DMS153 (cell line): ENCODE results near the gene GPR50.

Experiments
- DNase-seq: peaks from one replicate; lab custom pipeline; 2025; lab: John Stamatoyannopoulos, UW

The GPR50 gene

DNA sequence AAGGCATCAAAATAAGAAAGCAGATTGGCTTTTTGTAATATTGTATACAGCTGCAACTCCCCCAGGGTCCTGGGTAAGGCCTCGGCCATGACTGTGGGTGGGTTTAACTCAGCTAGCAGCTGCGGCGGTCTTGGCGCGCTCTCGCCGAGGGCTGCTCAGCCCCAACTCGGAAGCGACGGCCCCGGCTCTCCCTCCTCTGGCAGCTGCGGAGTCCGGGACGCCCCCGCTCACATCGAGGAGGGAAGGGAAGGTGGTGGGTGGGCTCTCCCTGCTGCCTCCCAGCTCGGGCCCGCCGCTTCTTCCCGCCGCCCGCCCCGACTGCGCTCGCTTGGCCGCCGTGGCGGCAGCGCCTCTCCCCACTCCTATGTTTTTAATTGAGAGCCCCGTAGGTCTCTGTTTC lies 51.2 kb downstream of the GPR50 start:
- no peak for DNase-seq

DNA sequence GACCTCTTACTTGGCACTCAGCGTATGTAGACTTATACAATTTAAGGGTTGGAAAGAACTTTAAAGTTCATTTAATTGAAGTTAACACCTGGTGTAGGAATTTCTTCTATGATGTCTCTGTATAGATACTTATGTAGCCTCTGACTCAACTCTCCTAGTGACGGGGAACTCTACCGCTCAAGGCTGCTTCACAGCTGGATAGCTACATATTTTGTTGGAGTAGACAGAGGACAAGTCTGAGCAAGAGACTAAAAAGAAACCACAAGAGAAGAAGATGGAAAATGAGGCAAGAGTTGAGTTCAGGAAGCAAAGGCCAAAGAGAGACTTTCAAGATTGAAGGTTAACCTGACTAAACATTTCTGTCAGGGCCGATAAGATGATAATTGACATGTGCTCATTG lies 52.6 kb downstream of the GPR50 start:
- no peak for DNase-seq
